NCI-H526 treated with DMSO at 0.1 percent for 48 hours (cell line): ENCODE data around the gene C1QTNF3.

Experiments
- DNase-seq: peaks from one replicate; lab custom pipeline; 2025; lab: John Stamatoyannopoulos, UW

C1QTNF3 gene

GRCh38 chr5:34021334-34021733 is 21.7 kb downstream of the C1QTNF3 start:
- DNase-seq: no peak

GRCh38 chr5:34020726-34021125 is 22.3 kb downstream of the C1QTNF3 start:
- no peak for DNase-seq

GRCh38 chr5:34017254-34017653 is 25.8 kb downstream of the C1QTNF3 start:
- no peak for DNase-seq

- no peak for DNase-seq
Measured at GRCh38 chr5:34016750-34017149, 26.3 kb downstream of the C1QTNF3 start.

- DNase-seq: no peak
Measured at GRCh38 chr5:34016222-34016621, 26.8 kb downstream of the C1QTNF3 start.

- DNase-seq: no peak
Measured at GRCh38 chr5:34015120-34015822, 27.7 kb downstream of the C1QTNF3 start.

GRCh38 chr5:34014626-34015025 is 28.4 kb downstream of the C1QTNF3 start:
- no peak for DNase-seq

- no peak for DNase-seq
Measured at GRCh38 chr5:34013547-34013946, 29.5 kb downstream of the C1QTNF3 start.

- no peak for DNase-seq
Measured at GRCh38 chr5:34012791-34013190, 30.2 kb downstream of the C1QTNF3 start.

GRCh38 chr5:34011536-34011935 is 31.5 kb downstream of the C1QTNF3 start:
- no peak for DNase-seq

GRCh38 chr5:34010146-34010545 is 32.9 kb downstream of the C1QTNF3 start:
- peak; percentile 39 for DNase-seq

GRCh38 chr5:34009610-34010009 is 33.4 kb downstream of the C1QTNF3 start:
- DNase-seq: peak; percentile 91

GRCh38 chr5:34008802-34009201 is 34.2 kb downstream of the C1QTNF3 start:
- DNase-seq: peak; percentile 45

- DNase-seq: peak; percentile 95
Measured at GRCh38 chr5:34007621-34008600, 35.1 kb downstream of the C1QTNF3 start, which contains the start of gene AMACR. TSS of gene AMACR (minus strand) at chr5:34008050. CDS start at chr5:34008019, 31 bp downstream.

- DNase-seq: no peak
Measured at GRCh38 chr5:34007201-34007620, 35.8 kb downstream of the C1QTNF3 start.

- no peak for DNase-seq
Measured at GRCh38 chr5:34005681-34006080, 37.3 kb downstream of the C1QTNF3 start.

GRCh38 chr5:34005211-34005610 is 37.8 kb downstream of the C1QTNF3 start:
- DNase-seq: no peak

GRCh38 chr5:34003941-34004340 is 39.1 kb downstream of the C1QTNF3 start:
- no peak for DNase-seq

- no peak for DNase-seq
Measured at GRCh38 chr5:34002629-34003328, 40.2 kb downstream of the C1QTNF3 start.

GRCh38 chr5:34001241-34001841 is 41.7 kb downstream of the C1QTNF3 start:
- DNase-seq: no peak

GRCh38 chr5:33999978-34000377 is 43.0 kb downstream of the C1QTNF3 start:
- DNase-seq: no peak
